Stimulated activated CD4-positive, alpha-beta T cell treated with anti-CD3 and anti-CD28 coated beads, TNF-alpha, amount 100 ng/mL, for 1 hour (primary cell): ENCODE measurements around the gene MFAP2.

Experiments
- DNase-seq, 3 donors: peaks; one replicate each; pipeline ENCODE4 v3.0.0-alpha.2; 2020; ENCODE audit warnings: low read depth in 3 of 3, low spot score in 1 of 3

Gene MFAP2

GRCh38 chr1:17008208-17008855, 27.9 kb upstream of the MFAP2 start:
- no peak for DNase-seq

GRCh38 chr1:17007121-17007520, 26.7 kb upstream of the MFAP2 start:
- no peak for DNase-seq

GRCh38 chr1:17005365-17005740, 24.9 kb upstream of the MFAP2 start:
- DNase-seq, result no peak

GRCh38 chr1:17004466-17005364, 24.3 kb upstream of the MFAP2 start:
- DNase-seq, result no peak

- no peak for DNase-seq
Observed at GRCh38 chr1:17002524-17002902, 22.1 kb upstream of the MFAP2 start.

GRCh38 chr1:17001760-17002523, 21.5 kb upstream of the MFAP2 start:
- DNase-seq, result no peak

- DNase-seq, result no peak
Observed at GRCh38 chr1:16999863-17000262, 19.4 kb upstream of the MFAP2 start.

GRCh38 chr1:16998589-16998988, 18.2 kb upstream of the MFAP2 start:
- no peak for DNase-seq

GRCh38 chr1:16996845-16997244, 16.4 kb upstream of the MFAP2 start:
- no peak for DNase-seq

- DNase-seq, result no peak
Observed at GRCh38 chr1:16993521-16994038, 13.2 kb upstream of the MFAP2 start.

- DNase-seq, result no peak
Observed at GRCh38 chr1:16992675-16993074, 12.3 kb upstream of the MFAP2 start.

GRCh38 chr1:16992102-16992501, 11.7 kb upstream of the MFAP2 start:
- no peak for DNase-seq

- no peak for DNase-seq
Observed at GRCh38 chr1:16991571-16991970, 11.2 kb upstream of the MFAP2 start.

- DNase-seq, result no peak
Observed at GRCh38 chr1:16989676-16990391, 9.4 kb upstream of the MFAP2 start.

GRCh38 chr1:16988210-16988609, 7.8 kb upstream of the MFAP2 start:
- DNase-seq, result no peak

- DNase-seq, result no peak
Observed at GRCh38 chr1:16986962-16987361, 6.5 kb upstream of the MFAP2 start.

- no peak for DNase-seq
Observed at GRCh38 chr1:16986560-16986959, 6.1 kb upstream of the MFAP2 start.

- no peak for DNase-seq
Observed at GRCh38 chr1:16986113-16986512, 5.7 kb upstream of the MFAP2 start.

GRCh38 chr1:16984717-16985116, 4.3 kb upstream of the MFAP2 start:
- DNase-seq, result no peak

- DNase-seq, result no peak
Observed at GRCh38 chr1:16983649-16984048, 3.2 kb upstream of the MFAP2 start.

- DNase-seq, result no peak
Observed at GRCh38 chr1:16982902-16983301, 2.5 kb upstream of the MFAP2 start.
